HG02678 (cell line): ENCODE measurements around the gene SLIT3.
"Not testable (repeated sequence)": the region's sequence is repeated elsewhere in the genome, so short reads cannot be mapped to it uniquely, and the experiment has no call there.

Source experiments
- ATAC-seq: cut with Tn5 transposase; IDR thresholded peaks from one replicate; pipeline ENCODE4 v1.9.1; 2021; ENCODE audit warnings: mild to moderate bottlenecking, moderate library complexity; ENCODE audit not compliant: unreplicated experiment

The SLIT3 gene

DNA sequence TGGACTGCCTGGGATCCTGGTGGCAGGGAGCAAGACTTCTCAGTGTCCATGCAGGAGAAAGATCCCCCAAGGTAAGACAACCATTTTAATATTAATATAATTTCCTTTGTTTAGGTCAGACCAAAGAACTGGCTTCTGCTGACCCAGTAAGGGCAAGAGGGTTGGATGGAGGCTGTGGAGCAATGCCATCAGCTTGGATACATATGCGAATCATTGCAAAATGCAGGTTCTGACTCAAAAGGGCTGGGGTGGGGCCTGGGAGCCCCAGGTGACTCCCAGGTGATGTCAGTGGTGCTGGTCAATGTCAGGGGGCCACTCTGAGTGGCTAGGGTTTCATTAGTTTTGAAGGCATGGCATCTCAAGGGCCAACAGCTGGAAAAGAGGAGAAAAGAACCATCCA is 632.9 kb downstream of the SLIT3 start:
- no peak for ATAC-seq

DNA sequence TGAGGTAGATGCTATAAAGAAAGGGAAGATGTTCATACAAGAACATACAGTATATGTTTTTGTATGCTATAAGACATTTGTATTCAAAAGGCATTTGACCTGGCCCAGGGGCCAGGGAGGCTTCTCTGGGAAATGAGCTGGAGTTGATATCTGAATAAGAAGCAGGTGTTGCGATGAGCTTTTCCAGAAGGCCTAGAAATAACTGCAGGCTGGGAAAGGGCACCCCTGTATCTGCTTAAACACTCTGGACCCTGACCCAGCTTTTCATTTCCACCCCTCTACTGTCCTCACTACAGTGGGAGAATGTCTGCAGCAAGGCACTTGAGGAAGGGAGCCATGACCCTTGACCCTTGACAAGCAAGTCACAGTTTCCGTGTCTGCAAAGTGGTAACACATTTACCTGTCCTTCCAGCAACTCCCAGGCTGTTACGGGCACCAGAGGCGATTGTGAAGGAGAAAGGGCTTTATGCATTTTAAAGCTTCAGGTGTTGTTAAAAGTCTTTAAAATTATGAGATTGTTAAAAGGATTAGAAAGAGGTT is 633.6 kb downstream of the SLIT3 start:
- ATAC-seq: no peak

DNA sequence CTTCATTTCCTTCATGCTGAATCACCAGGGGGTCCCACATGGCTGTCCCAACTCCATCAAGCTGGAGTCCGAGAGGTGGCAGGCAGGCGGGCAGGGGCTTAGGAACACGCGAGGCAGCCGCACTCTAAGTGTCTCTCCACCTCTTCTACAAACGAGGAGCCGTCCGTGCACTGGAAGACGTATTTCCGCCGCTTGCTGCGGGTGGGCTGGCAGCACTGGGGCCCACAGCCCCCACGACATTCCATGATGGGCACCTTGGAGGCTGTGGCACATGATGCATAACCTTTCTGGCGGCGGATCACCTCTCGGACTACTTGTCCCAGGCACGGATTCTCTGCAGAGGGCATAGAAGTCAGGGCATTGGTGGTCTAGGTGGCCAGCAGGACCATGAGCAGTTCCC is 634.6 kb downstream of the SLIT3 start:
- no peak for ATAC-seq

DNA sequence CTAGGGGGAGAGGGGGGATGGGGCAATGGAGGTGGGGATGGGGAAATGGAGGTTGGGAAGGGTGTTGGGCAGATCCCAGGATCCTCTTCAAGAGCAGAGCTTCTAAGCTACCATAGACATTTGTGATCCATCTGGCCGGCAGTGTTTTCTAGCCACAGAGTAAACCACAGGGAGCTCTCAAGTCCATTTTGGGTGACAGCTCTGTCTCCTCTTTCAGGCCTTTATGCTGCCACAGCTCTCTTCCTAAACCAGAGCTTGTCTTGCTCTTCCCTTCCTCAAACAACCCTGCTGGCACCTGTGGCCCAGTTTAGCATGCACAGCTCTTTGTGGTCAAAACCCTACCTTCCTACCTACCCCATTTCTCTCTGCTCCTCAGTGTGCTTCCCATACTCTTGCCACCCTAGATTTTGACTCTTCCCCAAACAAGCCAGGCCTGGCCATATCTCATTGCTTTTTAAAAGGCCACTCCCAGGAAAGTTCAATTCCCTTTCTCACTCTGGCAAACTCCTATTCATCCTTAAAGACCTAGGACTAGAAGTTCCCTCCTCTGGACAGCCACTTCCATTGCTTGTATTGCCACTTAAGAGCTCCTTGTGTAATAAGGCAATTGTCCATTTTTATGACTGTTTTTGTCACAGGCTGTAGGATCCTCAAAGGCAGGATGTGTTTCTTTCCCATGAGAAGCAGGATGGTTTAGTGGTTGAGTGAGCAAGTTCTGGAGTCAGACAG is 637.5 kb downstream of the SLIT3 start:
- ATAC-seq: no peak

DNA sequence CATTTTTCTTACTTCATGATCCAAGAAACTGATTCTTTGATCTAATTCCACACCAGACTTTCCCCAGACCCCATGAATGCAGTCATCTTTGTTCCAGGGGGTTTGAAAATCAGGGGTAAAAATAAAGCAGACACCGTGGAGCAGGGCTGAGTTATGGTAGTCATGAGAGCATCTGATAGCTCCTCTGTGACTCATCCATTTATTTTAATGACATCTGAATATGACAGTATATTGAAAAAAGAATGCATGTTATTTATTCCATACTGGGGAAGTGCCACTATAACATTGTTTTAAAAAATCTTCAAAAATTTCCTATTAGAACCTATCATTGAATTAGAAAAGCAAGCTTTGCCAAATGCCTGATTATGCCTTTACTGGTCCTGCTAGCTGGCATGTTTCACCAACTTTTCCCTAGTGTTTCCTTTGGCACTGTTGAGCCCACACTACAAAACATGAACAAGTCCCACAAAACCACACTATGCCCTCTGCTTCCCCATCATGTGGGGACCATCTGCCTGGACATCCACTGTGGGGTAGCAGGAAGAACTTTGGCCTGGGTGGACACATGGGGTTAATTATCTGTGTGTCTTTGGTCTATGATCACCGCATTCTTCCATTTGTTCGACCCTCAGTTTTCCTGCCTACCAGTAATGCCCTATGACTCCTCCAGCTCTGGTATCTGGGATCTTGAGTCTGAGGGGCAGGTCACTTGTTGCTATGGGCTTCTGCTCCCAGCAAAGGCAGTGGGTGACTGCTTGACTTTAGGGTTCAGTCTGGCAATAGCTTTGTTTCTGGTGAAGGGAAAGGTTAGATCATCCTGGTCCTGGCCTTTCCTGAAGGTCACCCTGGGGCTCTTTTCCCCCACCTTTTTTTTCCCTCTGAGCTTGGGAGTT is 639.1 kb downstream of the SLIT3 start:
- ATAC-seq: no peak

DNA sequence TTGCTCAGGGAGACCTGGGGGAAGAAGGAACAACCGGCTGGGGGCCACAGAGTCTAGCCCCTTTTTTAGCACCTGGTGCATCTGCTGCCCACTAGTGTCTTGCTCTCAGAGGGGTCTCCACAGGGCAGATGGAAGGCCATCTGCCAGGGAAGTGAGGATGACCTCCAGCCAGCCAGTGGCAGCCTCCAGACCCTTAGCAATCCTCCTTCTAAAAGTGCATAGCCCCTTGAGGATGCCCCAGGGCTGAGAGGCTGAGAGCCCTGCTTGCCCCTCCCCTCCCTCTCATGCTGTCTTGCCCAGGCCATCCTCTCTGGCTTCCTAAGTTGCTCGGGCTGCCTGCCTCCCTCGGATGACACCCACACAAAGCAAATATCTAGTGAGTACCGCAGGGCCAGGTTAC is 640.2 kb downstream of the SLIT3 start:
- no peak for ATAC-seq

DNA sequence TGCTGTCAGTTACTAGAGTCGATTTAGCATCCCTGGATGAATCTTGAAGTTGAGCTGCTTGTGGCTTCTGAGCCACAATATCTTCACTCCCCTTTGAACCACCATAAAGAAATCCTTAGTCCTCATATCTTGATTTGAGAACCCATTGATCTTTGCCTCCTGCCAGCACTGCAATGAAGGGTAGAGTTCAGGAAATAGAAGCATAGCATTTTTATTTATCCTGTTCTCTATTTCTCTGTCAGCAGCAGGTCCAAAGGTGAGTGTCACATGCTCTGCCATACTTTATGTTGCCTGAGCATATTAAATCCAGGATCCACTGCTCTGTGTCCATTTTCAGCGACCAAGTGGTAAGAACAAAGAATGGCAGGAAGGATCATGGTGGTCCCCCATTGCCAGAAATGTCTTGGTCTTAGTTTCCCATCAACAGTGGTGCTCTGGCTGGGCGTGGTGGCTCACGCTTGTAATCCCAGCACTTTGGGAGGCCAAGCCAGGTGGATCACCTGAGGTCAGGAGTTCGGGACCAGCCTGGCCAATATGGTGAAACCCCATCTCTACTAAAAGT is 641.6 kb downstream of the SLIT3 start:
- no peak for ATAC-seq

DNA sequence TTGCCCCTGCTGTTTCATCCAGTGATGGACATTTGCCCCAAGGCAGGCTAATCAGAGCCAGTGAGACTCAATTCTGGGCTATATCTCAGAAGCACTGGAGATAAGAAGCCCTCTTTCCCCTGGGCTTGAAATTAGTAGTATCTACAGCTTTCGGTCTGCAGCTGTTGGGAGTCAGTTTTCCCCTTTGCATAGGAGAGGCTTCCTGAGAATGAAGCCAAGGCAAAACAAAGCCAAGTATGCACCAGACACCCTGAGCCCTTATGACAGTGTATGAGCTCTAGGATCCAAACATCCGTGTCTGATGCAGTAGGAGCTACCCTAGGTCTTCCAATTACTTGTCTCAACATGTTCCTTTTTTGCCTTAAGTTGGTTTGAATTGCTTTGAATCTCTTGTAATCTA is 642.5 kb downstream of the SLIT3 start:
- no peak for ATAC-seq

DNA sequence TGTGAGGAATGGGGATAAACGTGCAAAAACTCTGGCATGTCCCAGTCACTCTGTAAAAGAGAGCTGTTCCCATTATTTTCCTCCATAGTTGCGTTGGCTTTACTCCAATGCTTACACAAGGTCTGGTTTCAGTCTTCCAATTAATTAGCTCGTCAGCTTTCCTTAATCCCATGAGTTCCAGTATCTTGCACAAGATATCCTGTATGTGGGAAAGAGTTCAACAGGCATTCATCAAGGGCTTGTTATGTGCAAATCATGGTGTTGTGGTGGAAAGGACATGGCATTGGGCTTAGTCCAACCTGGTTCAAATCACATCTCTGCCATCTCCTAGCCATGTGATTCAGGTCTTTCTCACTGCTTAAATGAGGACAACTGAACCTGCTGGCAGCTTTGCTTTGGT is 644.3 kb downstream of the SLIT3 start:
- ATAC-seq: no peak

DNA sequence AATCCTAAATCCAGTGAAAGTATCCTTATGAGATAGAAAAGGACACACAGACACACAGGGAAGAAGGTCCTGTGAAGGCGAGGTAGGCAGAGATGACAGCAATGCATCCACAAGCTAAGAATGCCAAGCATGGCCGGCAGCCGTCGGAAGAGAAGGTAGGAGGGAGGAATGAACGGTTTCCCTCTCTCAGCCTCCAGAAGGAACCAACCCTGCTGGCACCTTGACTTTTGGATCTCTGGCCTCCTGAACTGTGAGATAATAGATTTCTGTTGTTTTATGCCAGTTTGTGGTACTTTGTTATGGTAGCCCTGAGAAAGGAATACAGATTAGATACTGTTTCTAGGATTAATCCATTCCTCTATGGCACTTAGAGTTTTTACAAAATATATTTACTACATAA is 645.6 kb downstream of the SLIT3 start:
- no peak for ATAC-seq

DNA sequence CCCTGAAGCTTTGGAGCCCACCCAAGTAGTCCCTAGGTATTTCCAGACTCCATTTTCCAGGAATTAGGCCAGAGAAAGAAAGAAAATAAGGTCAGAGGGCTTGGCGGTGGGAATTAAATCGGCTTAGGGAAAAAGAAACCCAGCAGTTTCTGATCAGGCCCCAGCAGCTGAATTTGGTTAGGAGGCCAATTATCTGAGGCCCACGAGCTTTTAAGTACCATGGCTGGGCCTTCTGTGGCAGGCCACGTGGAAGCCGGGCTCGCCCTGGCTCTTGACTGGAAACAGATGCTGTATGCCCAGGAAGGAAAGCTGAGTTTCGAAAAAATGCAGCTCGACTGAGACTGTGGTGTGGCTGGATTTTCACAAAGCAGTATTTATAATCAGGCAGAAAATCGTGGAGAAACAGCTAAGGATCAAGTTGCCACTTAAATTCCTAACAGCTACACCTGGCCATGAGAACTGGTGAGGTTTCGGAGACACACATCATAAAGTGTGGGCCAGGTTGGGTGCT is 646.7 kb downstream of the SLIT3 start:
- no peak for ATAC-seq

DNA sequence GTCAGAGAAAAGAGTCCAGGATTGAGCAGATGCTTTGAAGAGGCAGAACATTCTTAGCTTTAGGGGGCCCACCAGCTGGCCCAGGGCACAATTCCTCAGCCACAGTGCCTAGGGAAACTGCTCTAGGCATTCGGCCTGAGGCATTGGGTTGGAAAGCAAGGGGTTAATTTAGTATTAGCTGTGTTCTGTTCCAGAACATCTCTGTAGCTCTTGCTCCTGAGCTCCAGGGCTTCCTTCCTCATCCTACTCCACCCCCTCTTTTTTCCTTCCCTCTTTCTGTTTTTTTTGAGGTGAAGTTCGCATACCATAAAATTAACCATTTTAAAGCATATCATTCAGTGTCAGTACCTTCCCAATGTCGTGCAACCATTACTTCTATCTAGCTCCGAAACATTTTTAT is 647.3 kb downstream of the SLIT3 start:
- no peak for ATAC-seq

DNA sequence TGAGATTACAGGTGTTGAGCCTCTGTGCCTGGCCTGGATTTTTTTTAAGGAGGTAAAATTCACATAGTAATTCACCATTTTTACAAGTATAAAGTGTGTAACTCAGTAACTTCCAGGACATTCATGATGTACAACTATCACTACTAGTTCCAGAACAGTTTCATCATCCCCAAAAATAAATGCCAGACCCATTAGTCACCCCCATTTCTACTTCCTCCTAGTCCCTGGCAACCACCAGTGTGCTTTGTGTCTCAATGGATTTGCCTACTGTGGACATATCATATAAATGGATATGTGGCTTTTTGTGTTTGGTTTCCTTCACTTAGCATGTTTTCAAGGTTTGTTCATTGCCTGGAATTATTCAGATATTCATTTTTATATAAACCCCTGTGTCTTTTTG is 649.3 kb downstream of the SLIT3 start:
- ATAC-seq: no peak

DNA sequence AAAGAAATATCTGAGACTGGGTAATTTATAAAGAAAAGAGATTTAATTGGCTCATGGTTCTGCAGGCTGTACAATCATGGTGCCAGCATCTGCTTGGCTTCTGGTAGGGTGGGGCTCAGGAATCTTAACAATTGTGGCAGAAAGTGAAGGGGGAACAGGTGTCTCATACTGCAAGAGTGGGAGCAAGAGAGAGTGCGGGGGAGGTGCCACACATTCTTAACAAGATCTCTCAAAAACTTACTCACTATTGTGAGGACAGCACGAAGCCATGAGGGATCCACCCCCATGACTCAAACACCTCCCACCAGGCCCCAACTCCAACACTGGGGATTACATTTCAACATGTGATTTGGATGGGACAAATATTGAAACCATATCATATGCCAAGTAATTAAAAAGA is 651.6 kb downstream of the SLIT3 start:
- no peak for ATAC-seq

DNA sequence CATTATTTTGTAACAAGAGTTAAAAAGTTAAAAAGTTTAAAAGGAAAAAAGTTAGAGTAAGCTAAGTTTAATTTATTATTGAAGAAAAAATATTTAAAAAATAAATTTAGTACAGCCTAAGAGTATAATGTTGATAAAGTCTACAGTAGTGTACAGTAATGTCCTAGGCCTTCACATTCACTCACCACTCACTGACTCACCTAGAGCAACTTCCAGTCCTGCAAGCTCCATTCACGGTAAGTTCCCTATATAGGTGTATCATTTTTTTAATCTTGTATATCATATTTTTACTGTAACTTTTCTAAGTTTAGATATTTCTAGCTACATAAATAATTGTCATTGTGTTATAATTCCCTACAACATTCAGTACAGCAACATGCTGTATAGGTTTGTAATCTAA is 652.4 kb downstream of the SLIT3 start:
- ATAC-seq: no peak

DNA sequence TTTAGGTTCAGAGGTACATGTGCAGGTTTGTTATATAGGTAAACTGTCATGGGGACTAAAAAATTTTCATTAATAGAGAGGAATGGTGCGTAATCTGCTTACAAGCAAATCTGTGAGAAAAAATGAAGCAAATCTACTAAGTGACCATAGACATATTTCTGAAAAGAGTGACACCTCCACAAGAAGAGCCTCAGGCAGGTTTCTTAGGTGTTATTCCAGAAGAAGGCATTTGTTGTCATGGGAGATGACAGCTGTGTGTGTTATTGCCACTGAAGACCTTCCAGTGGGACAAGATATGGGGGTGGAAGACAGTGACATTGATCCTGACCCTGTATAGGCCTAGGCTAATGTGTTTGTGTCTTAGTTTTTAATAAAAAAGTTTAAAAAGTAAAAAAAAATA is 652.9 kb downstream of the SLIT3 start:
- no peak for ATAC-seq

DNA sequence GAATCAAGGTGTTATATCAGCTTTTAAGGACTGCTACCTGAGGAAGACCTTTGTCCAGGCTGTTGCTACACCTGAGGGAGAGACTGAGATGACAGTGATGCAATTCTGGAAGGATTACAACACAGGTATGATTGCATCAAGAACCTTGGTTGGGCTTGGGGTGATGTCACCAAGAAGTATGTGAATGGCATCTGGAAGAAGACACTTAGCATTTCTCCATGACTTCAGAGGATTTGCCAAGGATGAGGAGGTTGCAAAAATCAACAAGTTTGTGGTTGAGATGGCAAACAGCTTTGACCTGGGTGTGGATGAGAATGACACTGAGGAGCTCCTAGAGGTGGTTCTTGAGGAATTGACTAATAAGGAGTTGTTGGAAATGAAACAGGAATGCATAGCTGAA is 653.9 kb downstream of the SLIT3 start:
- ATAC-seq: no peak

DNA sequence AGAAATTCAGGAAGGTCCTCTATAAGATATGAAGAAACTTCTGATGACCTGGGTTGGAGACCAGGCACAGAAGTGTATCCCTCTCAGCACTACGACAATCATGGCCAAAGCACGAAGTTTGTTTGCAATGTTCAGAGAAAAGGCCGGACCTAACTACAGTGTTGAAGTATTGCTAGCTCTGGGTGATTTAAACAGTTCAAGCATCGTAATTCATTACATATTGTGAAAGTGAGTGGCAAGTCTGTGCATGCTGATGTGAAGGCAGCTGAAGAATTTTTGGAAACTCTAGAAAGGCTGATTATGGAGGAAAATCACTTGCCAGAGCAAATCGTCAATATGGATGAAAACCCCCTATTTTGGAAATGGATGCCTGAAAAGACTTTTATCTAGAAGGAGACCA is 654.6 kb downstream of the SLIT3 start:
- no peak for ATAC-seq

DNA sequence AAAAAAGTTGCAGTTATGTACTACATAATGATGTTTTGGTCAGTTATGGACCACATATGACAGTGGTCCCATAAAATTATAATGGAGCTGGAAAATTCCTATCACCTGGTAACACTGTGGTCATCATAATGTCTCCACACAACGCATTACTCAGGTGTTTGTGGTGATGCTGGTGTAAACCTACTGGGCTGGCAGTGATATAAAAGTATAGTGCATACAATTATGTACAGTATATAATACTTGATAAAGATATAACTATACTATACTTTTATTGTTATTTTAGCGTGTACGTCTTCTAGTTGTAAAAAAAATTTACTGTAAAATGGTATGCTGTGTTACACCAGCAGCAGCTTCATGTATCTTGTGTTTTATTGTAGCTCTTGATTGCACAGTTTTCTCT is 655.7 kb downstream of the SLIT3 start:
- no peak for ATAC-seq

DNA sequence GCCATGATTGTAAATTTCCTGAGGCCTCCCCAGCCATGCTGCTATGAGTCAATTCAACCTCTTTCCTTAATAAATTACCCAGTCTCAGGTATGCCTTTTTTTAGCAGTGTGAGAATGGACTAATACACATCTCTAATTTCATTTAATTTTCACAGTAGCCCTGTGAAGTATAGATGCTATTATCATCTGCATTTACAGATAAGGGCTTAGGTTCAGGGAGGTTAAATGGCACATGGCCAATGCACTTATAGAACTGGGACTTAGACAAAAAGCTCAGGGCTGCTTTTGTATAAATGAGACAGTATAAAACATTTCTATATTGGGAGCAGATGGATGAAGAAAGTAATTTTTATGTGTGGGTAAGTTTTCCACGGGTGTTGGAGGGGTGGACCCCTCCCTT is 658.9 kb downstream of the SLIT3 start:
- ATAC-seq: no peak

DNA sequence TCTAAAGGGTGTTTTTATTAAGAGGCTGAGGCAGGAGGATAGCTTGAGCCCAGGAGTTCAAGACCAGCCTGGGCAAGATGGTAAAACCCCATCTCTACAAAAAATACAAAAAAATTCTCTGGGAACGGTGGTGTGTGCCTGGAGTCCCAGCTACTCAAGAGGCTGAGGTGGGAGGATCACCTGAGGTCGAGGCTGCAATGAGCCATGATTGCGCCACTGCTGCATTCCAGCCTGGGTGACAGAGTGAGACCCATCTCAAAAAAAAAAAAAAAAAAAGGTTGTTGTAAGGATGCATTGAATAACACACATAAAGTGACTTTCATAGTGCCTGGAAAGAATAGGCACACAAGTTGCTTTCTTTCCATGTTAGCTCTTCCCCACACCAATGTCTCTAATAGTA is 662.1 kb downstream of the SLIT3 start:
- ATAC-seq: not testable (repeated sequence)

DNA sequence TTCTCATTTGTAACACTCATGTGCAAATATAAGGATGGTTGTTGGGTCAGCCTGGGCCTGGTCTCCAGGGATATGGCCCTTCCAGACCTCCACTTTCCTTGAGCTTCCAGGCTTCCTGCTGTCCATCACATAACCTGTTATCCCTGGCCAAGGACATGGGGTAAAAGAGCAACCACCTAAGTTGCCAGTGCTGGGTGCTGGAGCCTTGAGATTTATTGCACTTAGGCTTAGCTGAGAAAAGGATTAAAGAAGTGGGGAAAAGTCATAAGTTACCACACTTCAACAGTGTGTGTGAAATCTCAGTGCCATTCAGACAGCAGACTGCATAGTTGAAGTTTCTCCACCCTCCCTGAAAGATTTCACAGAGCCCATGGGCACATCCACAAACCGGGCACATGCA is 663.1 kb downstream of the SLIT3 start:
- no peak for ATAC-seq
